RWPE1 (cell line): ENCODE measurements around the gene CCN6.

Experiments
- CTCF ChIA-PET: fragments of 350-600 bp; sonication (Branson Sonifier 250); formaldehyde crosslinking; extraction: SDS; loops from one replicate; lab custom pipeline; 2021; lab: Yijun Ruan, JAX
- POLR2A ChIA-PET: fragments of 400-600 bp; formaldehyde crosslinking; extraction: SDS; loops from one replicate; lab custom pipeline; 2020; ENCODE audit warnings: antibody characterized with exemption; ENCODE audit not compliant: low non-redundant PET; lab: Yijun Ruan, JAX
- DNase-seq: peaks from one replicate; pipeline ENCODE4 v3.0.0; 2012; ENCODE audit warnings: low spot score
- H3K27ac ChIP-seq: fragments of 450-650 bp; 2 replicates; pipeline ENCODE4 v1.5.1; 2017
- CTCF ChIP-seq: fragments of 450-650 bp; conservative IDR thresholded peaks from 2 replicates; pipeline ENCODE4 v1.5.1; 2017; ENCODE audit warnings: low read depth, mild to moderate bottlenecking

CCN6 gene

GRCh38 chr6:112010328-112010727, 43.6 kb upstream of the CCN6 start:
- no peak for TF ChIP-seq CTCF
- ChIA-PET CTCF (interaction anchor here (0.6 kb wide), 1 partner anchor 23 kb away, joined by 3 read pairs; no protein-coding TSS in a partner anchor), POLR2A (no interaction called here)
- H3K27ac ChIP-seq: no peak overlapping the region
- no peak for DNase-seq

GRCh38 chr6:112013051-112013450, 40.9 kb upstream of the CCN6 start:
- H3K27ac ChIP-seq: no peak overlapping the region
- CTCF ChIA-PET: no interaction called here
- TF ChIP-seq CTCF: no peak
- DNase-seq: no peak
- POLR2A ChIA-PET: no interaction called here

- ChIA-PET CTCF (no interaction called here), POLR2A (no interaction called here)
- no peak overlapping the region for H3K27ac ChIP-seq
- TF ChIP-seq CTCF: no peak
- DNase-seq: peak; percentile 11
Observed at GRCh38 chr6:112014483-112014882, 39.4 kb upstream of the CCN6 start.

GRCh38 chr6:112015725-112016124, 38.2 kb upstream of the CCN6 start:
- ChIA-PET CTCF (interaction anchor here (0.5 kb wide), 1 partner anchor 18 kb away, joined by 3 read pairs; no protein-coding TSS in a partner anchor), POLR2A (no interaction called here)
- no peak for TF ChIP-seq CTCF
- no peak for DNase-seq
- H3K27ac ChIP-seq: no peak overlapping the region

GRCh38 chr6:112016320-112016719, 37.6 kb upstream of the CCN6 start:
- H3K27ac ChIP-seq: no peak overlapping the region
- POLR2A ChIA-PET: no interaction called here
- no peak for TF ChIP-seq CTCF
- CTCF ChIA-PET: interaction anchor here (0.5 kb wide), 1 partner anchor 17 kb away, joined by 3 read pairs; no protein-coding TSS in a partner anchor
- peak; percentile 46 for DNase-seq

GRCh38 chr6:112017169-112017568, 36.7 kb upstream of the CCN6 start:
- no peak overlapping the region for H3K27ac ChIP-seq
- ChIA-PET POLR2A (no interaction called here), CTCF (no interaction called here)
- DNase-seq: no peak
- TF ChIP-seq CTCF: no peak
